Erythroblast (primary cell): ENCODE data around the gene ACTN4.

Source experiments
- GATA1 ChIP-seq: IDR thresholded peaks from 2 replicates; pipeline ENCODE4 v1.6.1; 2011; ENCODE audit warnings: low read depth, mild to moderate bottlenecking, control low read depth, low read length, moderate library complexity
- POLR2A ChIP-seq: IDR thresholded peaks from 2 replicates; pipeline ENCODE4 v1.6.1; 2011; ENCODE audit warnings: mild to moderate bottlenecking, low read length

DNA sequence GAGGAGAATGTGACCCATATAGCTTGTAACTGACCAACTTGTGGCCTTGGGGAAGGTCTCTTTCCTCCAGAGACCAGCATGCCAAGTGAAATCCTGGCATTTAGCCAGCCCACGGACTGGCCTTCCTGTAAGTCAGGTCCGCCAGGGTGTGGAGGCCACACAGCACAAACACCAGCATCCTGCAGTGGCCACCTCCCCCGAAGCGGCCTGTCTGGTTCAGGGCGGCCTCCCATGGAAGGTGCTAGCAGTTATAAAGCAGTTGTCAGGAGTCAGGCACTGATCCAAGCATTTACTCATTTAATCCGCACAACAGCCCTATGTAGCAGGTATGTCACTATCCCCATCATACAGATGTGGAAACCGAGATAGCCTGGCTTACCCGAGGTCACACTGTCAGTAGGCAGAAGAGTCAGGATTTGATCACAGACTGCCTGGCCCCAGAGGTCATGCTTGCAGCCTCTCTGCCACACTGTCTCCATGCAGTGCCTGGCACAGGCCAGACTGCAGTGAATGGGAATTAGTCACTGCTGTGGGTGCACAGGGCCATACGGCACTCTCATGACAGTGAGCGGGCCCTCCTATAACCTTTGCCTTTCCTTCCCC is 60.2 kb downstream of the ACTN4 start:
- TF ChIP-seq POLR2A (no peak), GATA1 (no peak)
